ENCODE results near the gene FRMD3. TPM values are rescaled to one million over a fixed set of nuclear protein-coding genes. Genes with fewer than 3 reads are reported as not detected.

Gene FRMD3
- total RNA-seq, 1 experiment from 2014 or later, result 1.4 TPM

GRCh38 chr9:83267741-83268140 lies 270.5 kb downstream of the FRMD3 start (continued):
- TF ChIP-seq, protein P1, sequence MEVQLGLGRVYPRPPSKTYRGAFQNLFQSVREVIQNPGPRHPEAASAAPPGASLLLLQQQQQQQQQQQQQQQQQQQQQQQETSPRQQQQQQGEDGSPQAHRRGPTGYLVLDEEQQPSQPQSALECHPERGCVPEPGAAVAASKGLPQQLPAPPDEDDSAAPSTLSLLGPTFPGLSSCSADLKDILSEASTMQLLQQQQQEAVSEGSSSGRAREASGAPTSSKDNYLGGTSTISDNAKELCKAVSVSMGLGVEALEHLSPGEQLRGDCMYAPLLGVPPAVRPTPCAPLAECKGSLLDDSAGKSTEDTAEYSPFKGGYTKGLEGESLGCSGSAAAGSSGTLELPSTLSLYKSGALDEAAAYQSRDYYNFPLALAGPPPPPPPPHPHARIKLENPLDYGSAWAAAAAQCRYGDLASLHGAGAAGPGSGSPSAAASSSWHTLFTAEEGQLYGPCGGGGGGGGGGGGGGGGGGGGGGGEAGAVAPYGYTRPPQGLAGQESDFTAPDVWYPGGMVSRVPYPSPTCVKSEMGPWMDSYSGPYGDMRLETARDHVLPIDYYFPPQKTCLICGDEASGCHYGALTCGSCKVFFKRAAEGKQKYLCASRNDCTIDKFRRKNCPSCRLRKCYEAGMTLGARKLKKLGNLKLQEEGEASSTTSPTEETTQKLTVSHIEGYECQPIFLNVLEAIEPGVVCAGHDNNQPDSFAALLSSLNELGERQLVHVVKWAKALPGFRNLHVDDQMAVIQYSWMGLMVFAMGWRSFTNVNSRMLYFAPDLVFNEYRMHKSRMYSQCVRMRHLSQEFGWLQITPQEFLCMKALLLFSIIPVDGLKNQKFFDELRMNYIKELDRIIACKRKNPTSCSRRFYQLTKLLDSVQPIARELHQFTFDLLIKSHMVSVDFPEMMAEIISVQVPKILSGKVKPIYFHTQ (CRISPR knock-in tag; IDR thresholded peaks at IDR 0.05), result no peak
- TF ChIP-seq ZNF317 (CRISPR knock-in tag; IDR thresholded peaks at IDR 0.05; ENCODE audit: borderline replicate concordance, low read depth) (no peak), ZNF416 (CRISPR knock-in tag; IDR thresholded peaks at IDR 0.05) (no peak), NR1H2 (CRISPR knock-in tag; IDR thresholded peaks at IDR 0.05) (no peak)

GRCh38 chr9:83266666-83267496 lies 271.3 kb downstream of the FRMD3 start:
- H3K36me3 Mint-ChIP-seq, result peaks cover 5% of the 10 kb centered on the region
- TF ChIP-seq HMGA2 (CRISPR knock-in tag; IDR thresholded peaks at IDR 0.05), result no peak
- TF ChIP-seq PRRX2 (CRISPR knock-in tag; IDR thresholded peaks at IDR 0.05), result no peak
- no peak for TF ChIP-seq ESRRA (CRISPR knock-in tag; IDR thresholded peaks at IDR 0.05; ENCODE audit: borderline replicate concordance)
- TF ChIP-seq TP53 (CRISPR knock-in tag; IDR thresholded peaks at IDR 0.05), result no peak
- TF ChIP-seq, protein P2, sequence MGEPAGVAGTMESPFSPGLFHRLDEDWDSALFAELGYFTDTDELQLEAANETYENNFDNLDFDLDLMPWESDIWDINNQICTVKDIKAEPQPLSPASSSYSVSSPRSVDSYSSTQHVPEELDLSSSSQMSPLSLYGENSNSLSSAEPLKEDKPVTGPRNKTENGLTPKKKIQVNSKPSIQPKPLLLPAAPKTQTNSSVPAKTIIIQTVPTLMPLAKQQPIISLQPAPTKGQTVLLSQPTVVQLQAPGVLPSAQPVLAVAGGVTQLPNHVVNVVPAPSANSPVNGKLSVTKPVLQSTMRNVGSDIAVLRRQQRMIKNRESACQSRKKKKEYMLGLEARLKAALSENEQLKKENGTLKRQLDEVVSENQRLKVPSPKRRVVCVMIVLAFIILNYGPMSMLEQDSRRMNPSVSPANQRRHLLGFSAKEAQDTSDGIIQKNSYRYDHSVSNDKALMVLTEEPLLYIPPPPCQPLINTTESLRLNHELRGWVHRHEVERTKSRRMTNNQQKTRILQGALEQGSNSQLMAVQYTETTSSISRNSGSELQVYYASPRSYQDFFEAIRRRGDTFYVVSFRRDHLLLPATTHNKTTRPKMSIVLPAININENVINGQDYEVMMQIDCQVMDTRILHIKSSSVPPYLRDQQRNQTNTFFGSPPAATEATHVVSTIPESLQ (CRISPR knock-in tag; IDR thresholded peaks at IDR 0.05), result no peak
- no peak for TF ChIP-seq CREB1 (CRISPR knock-in tag; IDR thresholded peaks at IDR 0.05)

DNA sequence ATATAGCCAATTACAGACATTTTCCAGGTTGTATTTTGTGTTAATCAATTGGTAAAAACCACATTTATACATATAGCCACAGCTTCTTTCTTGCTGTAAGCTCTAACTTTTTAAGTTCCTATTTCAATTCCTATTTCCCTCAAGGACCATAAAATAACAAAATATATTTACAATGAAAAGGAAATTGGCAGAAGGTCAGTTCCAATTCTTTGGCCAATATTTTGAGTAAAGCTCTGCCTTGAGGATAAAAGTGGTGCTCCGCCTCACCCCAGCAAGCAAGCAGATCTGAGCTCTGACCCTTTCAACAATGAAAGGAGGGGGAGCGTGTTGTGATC lies 271.9 kb downstream of the FRMD3 start:
- ATAC-seq (no peak), DNase-seq (ENCODE audit: low spot score) (no peak)
- Mint-ChIP-seq H3K36me3 (no peaks in the 10 kb centered on the region), H3K27me3 (ENCODE audit: low read depth) (no peaks in the 10 kb centered on the region), H3K9me3 (no peaks in the 10 kb centered on the region), H3K4me3 (no peak overlapping the region), H3K27ac (no peak overlapping the region), H3K4me1 (peaks cover 15% of the 10 kb centered on the region)
- POLR2A ChIA-PET, result interaction anchor here (0.9 kb wide), 1 partner anchor 442 kb away, joined by 3 read pairs; the partner anchor contains the start of gene UBQLN1
- CTCF ChIA-PET, result interaction anchor here (1.1 kb wide), 1 partner anchor 68 kb away, joined by 3 read pairs; no protein-coding TSS in a partner anchor
- TF ChIP-seq ARID4B (CRISPR knock-in tag; IDR thresholded peaks at IDR 0.05; ENCODE audit: borderline replicate concordance), result no peak
- TF ChIP-seq ETV6 (CRISPR knock-in tag; IDR thresholded peaks at IDR 0.05), result no peak
- TF ChIP-seq ZNF219 (CRISPR knock-in tag; IDR thresholded peaks at IDR 0.05; ENCODE audit: borderline replicate concordance), result no peak
- TF ChIP-seq GABPB1 (CRISPR knock-in tag; IDR thresholded peaks at IDR 0.05), result no peak
- no peak for TF ChIP-seq TEAD4 (CRISPR knock-in tag; IDR thresholded peaks at IDR 0.05)
- no peak for TF ChIP-seq EMX1 (CRISPR knock-in tag; IDR thresholded peaks at IDR 0.05)
- TF ChIP-seq E2F1 (CRISPR knock-in tag; IDR thresholded peaks at IDR 0.05), result no peak
- TF ChIP-seq IRF1 (CRISPR knock-in tag; IDR thresholded peaks at IDR 0.05), result no peak
- TF ChIP-seq, protein P3, sequence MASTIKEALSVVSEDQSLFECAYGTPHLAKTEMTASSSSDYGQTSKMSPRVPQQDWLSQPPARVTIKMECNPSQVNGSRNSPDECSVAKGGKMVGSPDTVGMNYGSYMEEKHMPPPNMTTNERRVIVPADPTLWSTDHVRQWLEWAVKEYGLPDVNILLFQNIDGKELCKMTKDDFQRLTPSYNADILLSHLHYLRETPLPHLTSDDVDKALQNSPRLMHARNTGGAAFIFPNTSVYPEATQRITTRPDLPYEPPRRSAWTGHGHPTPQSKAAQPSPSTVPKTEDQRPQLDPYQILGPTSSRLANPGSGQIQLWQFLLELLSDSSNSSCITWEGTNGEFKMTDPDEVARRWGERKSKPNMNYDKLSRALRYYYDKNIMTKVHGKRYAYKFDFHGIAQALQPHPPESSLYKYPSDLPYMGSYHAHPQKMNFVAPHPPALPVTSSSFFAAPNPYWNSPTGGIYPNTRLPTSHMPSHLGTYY (CRISPR knock-in tag; IDR thresholded peaks at IDR 0.05), result no peak
- no peak for TF ChIP-seq GRHL2 (CRISPR knock-in tag; IDR thresholded peaks at IDR 0.05; ENCODE audit: insufficient replicate concordance, severe bottlenecking)
- no peak for TF ChIP-seq MXD4 (CRISPR knock-in tag; IDR thresholded peaks at IDR 0.05; ENCODE audit: borderline replicate concordance)

More at GRCh38 chr9:83266666-83267496, 271.3 kb downstream of the FRMD3 start:
- POLR2A ChIA-PET, result interaction anchor here (0.9 kb wide), 1 partner anchor 441 kb away, joined by 3 read pairs; the partner anchor contains the start of gene UBQLN1
- no peaks in the 10 kb centered on the region for H3K27me3 Mint-ChIP-seq (ENCODE audit: low read depth)
- H3K4me1 Mint-ChIP-seq, result peaks cover 15% of the 10 kb centered on the region
- no peak overlapping the region for H3K4me3 Mint-ChIP-seq
- H3K27ac Mint-ChIP-seq, result no peak overlapping the region
- ATAC-seq, result peak; percentile 39
- CTCF ChIA-PET, result interaction anchor here (1.1 kb wide), 1 partner anchor 68 kb away, joined by 3 read pairs; no protein-coding TSS in a partner anchor
- peaks cover 4% of the 10 kb centered on the region for H3K9me3 Mint-ChIP-seq
- DNase-seq (ENCODE audit: low spot score), result no peak

Measured in WTC11 (cell line).